T-helper 1 cell treated with Interleukin-12 subunit alpha and Interleukin-12 subunit beta and Interleukin-4 antibody, amounts not matched to agents 30 μg/mL and 1 μg/mL, for 36 hours (primary cell): Measurements from ENCODE around the gene BBS4.
"Not testable (repeated sequence)": the region's sequence is repeated elsewhere in the genome, so short reads cannot be mapped to it uniquely, and the experiment has no call there.

ENCODE experiments used
- H3K27ac Mint-ChIP-seq: one replicate; pipeline ENCODE4 v1.8.0; 2021; ENCODE audit warnings: mild to moderate bottlenecking, mixed read lengths
- H3K27me3 Mint-ChIP-seq: one replicate; pipeline ENCODE4 v1.8.0; 2021; ENCODE audit warnings: low read depth, mixed read lengths
- H3K36me3 Mint-ChIP-seq: one replicate; pipeline ENCODE4 v1.8.0; 2021; ENCODE audit warnings: low read depth, mixed read lengths
- H3K4me1 Mint-ChIP-seq: one replicate; pipeline ENCODE4 v1.8.0; 2021; ENCODE audit warnings: low read depth, mixed read lengths
- H3K4me3 Mint-ChIP-seq: one replicate; pipeline ENCODE4 v1.8.0; 2021; ENCODE audit warnings: mild to moderate bottlenecking, moderate library complexity, mixed read lengths
- H3K9me3 Mint-ChIP-seq: one replicate; pipeline ENCODE4 v1.8.0; 2021; ENCODE audit warnings: mixed read lengths

The BBS4 gene

GRCh38 chr15:72685925-72686794 is at the start of gene BBS4, which contains the start of gene HIGD2B:
Gene BBS4 (plus strand): TSS chr15:72686207. CDS start chr15:72686228, 21 bp downstream.
Gene HIGD2B (minus strand): TSS chr15:72686182. CDS start chr15:72676374, 9,808 bp downstream.
- Mint-ChIP-seq H3K4me1 (peaks cover 19% of the 10 kb centered on the region), H3K9me3 (no peaks in the 10 kb centered on the region), H3K36me3 (peaks cover 2% of the 10 kb centered on the region), H3K4me3 (peak within 1 kb of the TSS; percentile 97), H3K27me3 (no peaks in the 10 kb centered on the region), H3K27ac (peak within 1 kb of the TSS; percentile 94)

- not testable (repeated sequence) for H3K4me3 Mint-ChIP-seq, H3K9me3 Mint-ChIP-seq, H3K36me3 Mint-ChIP-seq
Measured at GRCh38 chr15:72636519-72637282, 49.3 kb upstream of the BBS4 start.

GRCh38 chr15:72639759-72640483 is 46.1 kb upstream of the BBS4 start:
- not testable (repeated sequence) for H3K36me3 Mint-ChIP-seq, H3K4me3 Mint-ChIP-seq, H3K27ac Mint-ChIP-seq, H3K27me3 Mint-ChIP-seq, H3K4me1 Mint-ChIP-seq, H3K9me3 Mint-ChIP-seq

More at GRCh38 chr15:72636519-72637282, 49.3 kb upstream of the BBS4 start:
- H3K27ac Mint-ChIP-seq, H3K27me3 Mint-ChIP-seq, H3K4me1 Mint-ChIP-seq: not testable (repeated sequence)

GRCh38 chr15:72642271-72642670 is 43.7 kb upstream of the BBS4 start:
- not testable (repeated sequence) for H3K36me3 Mint-ChIP-seq, H3K4me1 Mint-ChIP-seq, H3K27me3 Mint-ChIP-seq, H3K27ac Mint-ChIP-seq, H3K4me3 Mint-ChIP-seq, H3K9me3 Mint-ChIP-seq

- not testable (repeated sequence) for H3K4me1 Mint-ChIP-seq, H3K27ac Mint-ChIP-seq, H3K27me3 Mint-ChIP-seq, H3K9me3 Mint-ChIP-seq, H3K4me3 Mint-ChIP-seq, H3K36me3 Mint-ChIP-seq
Measured at GRCh38 chr15:72648631-72649253, 37.3 kb upstream of the BBS4 start.

GRCh38 chr15:72654397-72654796 is 31.6 kb upstream of the BBS4 start, which contains the start of gene GOLGA6B:
Gene GOLGA6B (plus strand): TSS chr15:72654697. CDS start chr15:72654738, 41 bp downstream.
- not testable (repeated sequence) for H3K4me1 Mint-ChIP-seq, H3K27me3 Mint-ChIP-seq, H3K27ac Mint-ChIP-seq, H3K36me3 Mint-ChIP-seq, H3K9me3 Mint-ChIP-seq, H3K4me3 Mint-ChIP-seq

- not testable (repeated sequence) for H3K4me3 Mint-ChIP-seq, H3K9me3 Mint-ChIP-seq, H3K27ac Mint-ChIP-seq, H3K36me3 Mint-ChIP-seq, H3K27me3 Mint-ChIP-seq, H3K4me1 Mint-ChIP-seq
Measured at GRCh38 chr15:72656014-72656413, 30.0 kb upstream of the BBS4 start.

- not testable (repeated sequence) for H3K4me1 Mint-ChIP-seq, H3K36me3 Mint-ChIP-seq, H3K4me3 Mint-ChIP-seq, H3K9me3 Mint-ChIP-seq, H3K27ac Mint-ChIP-seq, H3K27me3 Mint-ChIP-seq
Measured at GRCh38 chr15:72661081-72661480, 24.9 kb upstream of the BBS4 start.

GRCh38 chr15:72663931-72664330 is 22.1 kb upstream of the BBS4 start:
- not testable (repeated sequence) for H3K4me3 Mint-ChIP-seq

GRCh38 chr15:72665706-72666105 is 20.3 kb upstream of the BBS4 start:
- not testable (repeated sequence) for H3K4me3 Mint-ChIP-seq

More at GRCh38 chr15:72663931-72664330, 22.1 kb upstream of the BBS4 start:
- not testable (repeated sequence) for H3K9me3 Mint-ChIP-seq, H3K4me1 Mint-ChIP-seq, H3K36me3 Mint-ChIP-seq, H3K27me3 Mint-ChIP-seq, H3K27ac Mint-ChIP-seq

GRCh38 chr15:72669803-72670202 is 16.2 kb upstream of the BBS4 start:
- Mint-ChIP-seq H3K27me3 (peaks cover 20% of the 10 kb centered on the region), H3K4me1 (peaks cover 10% of the 10 kb centered on the region)
- H3K4me3 Mint-ChIP-seq, H3K36me3 Mint-ChIP-seq, H3K9me3 Mint-ChIP-seq, H3K27ac Mint-ChIP-seq: not testable (repeated sequence)

More at GRCh38 chr15:72665706-72666105, 20.3 kb upstream of the BBS4 start:
- not testable (repeated sequence) for H3K4me1 Mint-ChIP-seq, H3K36me3 Mint-ChIP-seq, H3K9me3 Mint-ChIP-seq, H3K27me3 Mint-ChIP-seq, H3K27ac Mint-ChIP-seq

- H3K4me1 Mint-ChIP-seq, result peaks cover 10% of the 10 kb centered on the region
- peak overlapping the region; percentile 71 for H3K4me3 Mint-ChIP-seq
- not testable (repeated sequence) for H3K36me3 Mint-ChIP-seq, H3K27ac Mint-ChIP-seq, H3K9me3 Mint-ChIP-seq
- peaks cover 20% of the 10 kb centered on the region for H3K27me3 Mint-ChIP-seq
Measured at GRCh38 chr15:72670656-72671352, 15.2 kb upstream of the BBS4 start.

- H3K36me3 Mint-ChIP-seq, result no peaks in the 10 kb centered on the region
- no peak overlapping the region for H3K27ac Mint-ChIP-seq
- H3K4me1 Mint-ChIP-seq, result peaks cover 10% of the 10 kb centered on the region
- no peak overlapping the region for H3K4me3 Mint-ChIP-seq
- no peaks in the 10 kb centered on the region for H3K9me3 Mint-ChIP-seq
- H3K27me3 Mint-ChIP-seq, result peaks cover 20% of the 10 kb centered on the region
Measured at GRCh38 chr15:72671525-72671924, 14.5 kb upstream of the BBS4 start.

GRCh38 chr15:72676838-72677237 is 9.2 kb upstream of the BBS4 start:
- Mint-ChIP-seq H3K4me3 (no peak overlapping the region), H3K4me1 (no peaks in the 10 kb centered on the region), H3K27me3 (peaks cover 34% of the 10 kb centered on the region), H3K9me3 (no peaks in the 10 kb centered on the region), H3K36me3 (no peaks in the 10 kb centered on the region), H3K27ac (no peak overlapping the region)
